GM12864 (cell line): ENCODE data around the gene DUS2.
"Not testable (repeated sequence)": the region's sequence is repeated elsewhere in the genome, so short reads cannot be mapped to it uniquely, and the experiment has no call there.

Experiments
- DNase-seq: peaks from one replicate; pipeline ENCODE4 v3.0.0-alpha.2; 2011; ENCODE audit warnings: low read depth
- H3K4me3 ChIP-seq: 2 replicates; pipeline ENCODE4 v1.5.1; 2011; ENCODE audit warnings: mild to moderate bottlenecking, low read depth, low read length, control low read depth
- CTCF ChIP-seq: IDR thresholded peaks from 2 replicates; pipeline ENCODE4 v1.5.1; 2011; ENCODE audit warnings: low read depth, mild to moderate bottlenecking, moderate library complexity, low read length, control low read depth, inconsistent platforms; ENCODE audit errors: missing control alignments

Gene DUS2

GRCh38 chr16:68000450-68000849 is 22.6 kb upstream of the DUS2 start:
- H3K4me3 ChIP-seq = no peak overlapping the region
- DNase-seq = no peak
- no peak for TF ChIP-seq CTCF

- TF ChIP-seq CTCF = no peak
- H3K4me3 ChIP-seq = no peak overlapping the region
- DNase-seq = no peak
Observed at GRCh38 chr16:68003031-68003430, 20.1 kb upstream of the DUS2 start.

- TF ChIP-seq CTCF = no peak
- DNase-seq = no peak
- no peak overlapping the region for H3K4me3 ChIP-seq
Observed at GRCh38 chr16:68005211-68005610, 17.9 kb upstream of the DUS2 start.

- no peak for DNase-seq
- no peak overlapping the region for H3K4me3 ChIP-seq
- TF ChIP-seq CTCF = no peak
Observed at GRCh38 chr16:68005786-68006286, 17.2 kb upstream of the DUS2 start.

DNA sequence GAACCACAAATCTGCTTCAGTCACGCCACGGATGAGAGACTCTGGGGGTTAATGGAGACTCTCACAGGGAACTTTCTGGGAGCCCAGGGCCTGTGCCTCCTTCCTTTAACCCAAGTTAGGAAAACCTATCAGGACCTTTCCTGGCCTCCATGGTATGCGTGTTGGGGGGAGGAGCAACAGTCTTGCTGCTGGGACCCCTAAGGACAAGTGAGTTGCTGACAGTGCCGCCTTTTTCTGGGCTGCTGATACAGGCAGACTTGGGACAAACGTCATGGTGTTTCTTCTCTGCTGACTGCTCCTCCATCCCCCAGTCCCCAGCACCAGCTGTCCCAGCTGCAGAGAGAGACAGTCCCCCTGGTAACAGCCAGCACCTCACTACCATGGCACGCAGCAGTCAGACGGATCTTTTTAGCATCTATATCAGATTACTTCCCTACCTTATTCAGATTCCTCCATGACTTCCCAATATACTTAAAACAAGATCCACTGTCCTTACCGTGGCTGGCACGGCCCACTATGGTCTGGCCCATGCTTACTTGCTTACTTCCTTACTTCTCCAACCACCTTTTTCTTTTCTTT is 13.8 kb upstream of the DUS2 start:
- DNase-seq = no peak
- no peak for TF ChIP-seq CTCF
- H3K4me3 ChIP-seq = no peak overlapping the region

GRCh38 chr16:68009872-68010271 is 13.2 kb upstream of the DUS2 start:
- not testable (repeated sequence) for H3K4me3 ChIP-seq, DNase-seq

- DNase-seq = no peak
- TF ChIP-seq CTCF = no peak
- no peak overlapping the region for H3K4me3 ChIP-seq
Observed at GRCh38 chr16:68013440-68013839, 9.6 kb upstream of the DUS2 start.
